ENCODE data around the gene DOCK4. TPM values are rescaled to one million over a fixed set of nuclear protein-coding genes. Genes with fewer than 3 reads are reported as not detected.

Gene DOCK4
- polyA plus RNA-seq, 1 donor from 2014 or later, result not detected

GRCh38 chr7:112072541-112073245 lies 133.5 kb downstream of the DOCK4 start:
- Mint-ChIP-seq H3K9me3 (no peaks in the 10 kb centered on the region), H3K27ac (no peak overlapping the region), H3K36me3 (no peaks in the 10 kb centered on the region), H3K4me3 (no peak overlapping the region), H3K4me1 (no peaks in the 10 kb centered on the region), H3K27me3 (peaks cover 4% of the 10 kb centered on the region)

GRCh38 chr7:112071856-112072255 lies 134.3 kb downstream of the DOCK4 start:
- peaks cover 4% of the 10 kb centered on the region for H3K27me3 Mint-ChIP-seq
- no peak overlapping the region for H3K4me3 Mint-ChIP-seq
- no peaks in the 10 kb centered on the region for H3K9me3 Mint-ChIP-seq
- H3K36me3 Mint-ChIP-seq, result no peaks in the 10 kb centered on the region
- H3K27ac Mint-ChIP-seq, result no peak overlapping the region
- no peaks in the 10 kb centered on the region for H3K4me1 Mint-ChIP-seq

GRCh38 chr7:112070674-112071256 lies 135.4 kb downstream of the DOCK4 start:
- no peaks in the 10 kb centered on the region for H3K4me1 Mint-ChIP-seq
- H3K4me3 Mint-ChIP-seq, result no peak overlapping the region
- no peaks in the 10 kb centered on the region for H3K9me3 Mint-ChIP-seq
- peaks cover 4% of the 10 kb centered on the region for H3K27me3 Mint-ChIP-seq
- H3K27ac Mint-ChIP-seq, result no peak overlapping the region
- no peaks in the 10 kb centered on the region for H3K36me3 Mint-ChIP-seq

- Mint-ChIP-seq H3K27ac (no peak overlapping the region), H3K4me1 (no peaks in the 10 kb centered on the region), H3K27me3 (peaks cover 3% of the 10 kb centered on the region), H3K36me3 (no peaks in the 10 kb centered on the region), H3K9me3 (no peaks in the 10 kb centered on the region), H3K4me3 (no peak overlapping the region)
Measured at GRCh38 chr7:112069879-112070321, 136.3 kb downstream of the DOCK4 start.

GRCh38 chr7:112068967-112069366 lies 137.2 kb downstream of the DOCK4 start:
- H3K36me3 Mint-ChIP-seq, result no peaks in the 10 kb centered on the region
- no peak overlapping the region for H3K4me3 Mint-ChIP-seq
- H3K27me3 Mint-ChIP-seq, result no peaks in the 10 kb centered on the region
- no peaks in the 10 kb centered on the region for H3K4me1 Mint-ChIP-seq
- H3K9me3 Mint-ChIP-seq, result no peaks in the 10 kb centered on the region
- no peak overlapping the region for H3K27ac Mint-ChIP-seq

- Mint-ChIP-seq H3K27me3 (peaks cover 2% of the 10 kb centered on the region), H3K36me3 (no peaks in the 10 kb centered on the region), H3K4me3 (no peak overlapping the region), H3K4me1 (no peaks in the 10 kb centered on the region), H3K9me3 (no peaks in the 10 kb centered on the region), H3K27ac (no peak overlapping the region)
Measured at GRCh38 chr7:112067632-112068540, 138.3 kb downstream of the DOCK4 start.

- peaks cover 2% of the 10 kb centered on the region for H3K27me3 Mint-ChIP-seq
- no peaks in the 10 kb centered on the region for H3K36me3 Mint-ChIP-seq
- no peaks in the 10 kb centered on the region for H3K9me3 Mint-ChIP-seq
- H3K4me3 Mint-ChIP-seq, result no peak overlapping the region
- no peak overlapping the region for H3K27ac Mint-ChIP-seq
- no peaks in the 10 kb centered on the region for H3K4me1 Mint-ChIP-seq
Measured at GRCh38 chr7:112067200-112067599, 139.0 kb downstream of the DOCK4 start.

GRCh38 chr7:112065758-112066157 lies 140.4 kb downstream of the DOCK4 start:
- no peak overlapping the region for H3K27ac Mint-ChIP-seq
- H3K27me3 Mint-ChIP-seq, result peaks cover 2% of the 10 kb centered on the region
- no peaks in the 10 kb centered on the region for H3K4me1 Mint-ChIP-seq
- no peak overlapping the region for H3K4me3 Mint-ChIP-seq
- no peaks in the 10 kb centered on the region for H3K9me3 Mint-ChIP-seq
- no peaks in the 10 kb centered on the region for H3K36me3 Mint-ChIP-seq

- Mint-ChIP-seq H3K4me1 (no peaks in the 10 kb centered on the region), H3K9me3 (no peaks in the 10 kb centered on the region), H3K27ac (no peak overlapping the region), H3K4me3 (no peak overlapping the region), H3K27me3 (peaks cover 2% of the 10 kb centered on the region), H3K36me3 (no peaks in the 10 kb centered on the region)
Measured at GRCh38 chr7:112064627-112065385, 141.4 kb downstream of the DOCK4 start.

GRCh38 chr7:112063974-112064373 lies 142.2 kb downstream of the DOCK4 start:
- H3K4me1 Mint-ChIP-seq, result no peaks in the 10 kb centered on the region
- H3K4me3 Mint-ChIP-seq, result no peak overlapping the region
- H3K27ac Mint-ChIP-seq, result no peak overlapping the region
- H3K9me3 Mint-ChIP-seq, result no peaks in the 10 kb centered on the region
- H3K27me3 Mint-ChIP-seq, result peaks cover 2% of the 10 kb centered on the region
- no peaks in the 10 kb centered on the region for H3K36me3 Mint-ChIP-seq

GRCh38 chr7:112061051-112061450 lies 145.1 kb downstream of the DOCK4 start:
- no peaks in the 10 kb centered on the region for H3K36me3 Mint-ChIP-seq
- H3K27ac Mint-ChIP-seq, result no peak overlapping the region
- peaks cover 2% of the 10 kb centered on the region for H3K27me3 Mint-ChIP-seq
- H3K4me3 Mint-ChIP-seq, result no peak overlapping the region
- H3K4me1 Mint-ChIP-seq, result peaks cover 0 to 2% (median 0%) of the 10 kb centered on the region in 3 donors
- no peaks in the 10 kb centered on the region for H3K9me3 Mint-ChIP-seq

GRCh38 chr7:112060625-112061024 lies 145.6 kb downstream of the DOCK4 start:
- no peaks in the 10 kb centered on the region for H3K9me3 Mint-ChIP-seq
- H3K27me3 Mint-ChIP-seq, result peaks cover 2% of the 10 kb centered on the region
- H3K36me3 Mint-ChIP-seq, result no peaks in the 10 kb centered on the region

GRCh38 chr7:112059675-112060074 lies 146.5 kb downstream of the DOCK4 start:
- H3K27ac Mint-ChIP-seq, result no peak overlapping the region
- H3K4me1 Mint-ChIP-seq, result peaks cover 0 to 2% (median 0%) of the 10 kb centered on the region in 3 donors
- no peak overlapping the region for H3K4me3 Mint-ChIP-seq
- no peaks in the 10 kb centered on the region for H3K9me3 Mint-ChIP-seq
- peaks cover 2% of the 10 kb centered on the region for H3K27me3 Mint-ChIP-seq
- no peaks in the 10 kb centered on the region for H3K36me3 Mint-ChIP-seq

More at GRCh38 chr7:112060625-112061024, 145.6 kb downstream of the DOCK4 start:
- Mint-ChIP-seq H3K4me1 (peaks cover 0 to 2% (median 0%) of the 10 kb centered on the region in 3 donors), H3K27ac (no peak overlapping the region), H3K4me3 (no peak overlapping the region)

GRCh38 chr7:112058686-112059085 lies 147.5 kb downstream of the DOCK4 start:
- H3K9me3 Mint-ChIP-seq, result no peaks in the 10 kb centered on the region
- H3K4me1 Mint-ChIP-seq, result peaks cover 0 to 2% (median 0%) of the 10 kb centered on the region in 3 donors
- no peaks in the 10 kb centered on the region for H3K36me3 Mint-ChIP-seq
- no peak overlapping the region for H3K27ac Mint-ChIP-seq
- peaks cover 2% of the 10 kb centered on the region for H3K27me3 Mint-ChIP-seq
- no peak overlapping the region for H3K4me3 Mint-ChIP-seq

- H3K27me3 Mint-ChIP-seq, result no peaks in the 10 kb centered on the region
- no peaks in the 10 kb centered on the region for H3K36me3 Mint-ChIP-seq
- H3K4me3 Mint-ChIP-seq, result no peak overlapping the region
- H3K9me3 Mint-ChIP-seq, result no peaks in the 10 kb centered on the region
- no peak overlapping the region for H3K27ac Mint-ChIP-seq
- peaks cover 0 to 2% (median 0%) of the 10 kb centered on the region in 3 donors for H3K4me1 Mint-ChIP-seq
Measured at GRCh38 chr7:112056409-112056808, 149.8 kb downstream of the DOCK4 start.
